ENCODE data around the gene RAB3GAP1.

DNA sequence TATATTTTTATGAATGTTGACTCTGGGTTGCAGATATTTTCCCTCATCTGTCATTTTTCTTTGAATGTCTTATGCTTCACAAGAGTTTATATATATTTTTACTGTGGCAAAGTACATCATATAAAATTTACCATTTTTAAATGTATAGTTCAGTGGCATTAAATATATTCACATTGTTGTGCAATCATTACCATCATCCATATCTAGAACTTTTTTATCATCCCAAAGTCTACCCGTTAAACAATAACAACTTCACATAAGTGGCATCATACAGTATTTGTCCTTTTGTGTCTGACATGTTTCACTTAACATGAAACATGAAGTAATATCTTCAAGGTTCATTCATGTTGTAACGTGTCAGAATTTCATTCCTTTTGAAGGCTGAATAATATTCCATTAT is 24.5 kb downstream of the RAB3GAP1 start:
- TF ChIP-seq, protein P1, sequence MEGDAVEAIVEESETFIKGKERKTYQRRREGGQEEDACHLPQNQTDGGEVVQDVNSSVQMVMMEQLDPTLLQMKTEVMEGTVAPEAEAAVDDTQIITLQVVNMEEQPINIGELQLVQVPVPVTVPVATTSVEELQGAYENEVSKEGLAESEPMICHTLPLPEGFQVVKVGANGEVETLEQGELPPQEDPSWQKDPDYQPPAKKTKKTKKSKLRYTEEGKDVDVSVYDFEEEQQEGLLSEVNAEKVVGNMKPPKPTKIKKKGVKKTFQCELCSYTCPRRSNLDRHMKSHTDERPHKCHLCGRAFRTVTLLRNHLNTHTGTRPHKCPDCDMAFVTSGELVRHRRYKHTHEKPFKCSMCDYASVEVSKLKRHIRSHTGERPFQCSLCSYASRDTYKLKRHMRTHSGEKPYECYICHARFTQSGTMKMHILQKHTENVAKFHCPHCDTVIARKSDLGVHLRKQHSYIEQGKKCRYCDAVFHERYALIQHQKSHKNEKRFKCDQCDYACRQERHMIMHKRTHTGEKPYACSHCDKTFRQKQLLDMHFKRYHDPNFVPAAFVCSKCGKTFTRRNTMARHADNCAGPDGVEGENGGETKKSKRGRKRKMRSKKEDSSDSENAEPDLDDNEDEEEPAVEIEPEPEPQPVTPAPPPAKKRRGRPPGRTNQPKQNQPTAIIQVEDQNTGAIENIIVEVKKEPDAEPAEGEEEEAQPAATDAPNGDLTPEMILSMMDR (IDR thresholded peaks at IDR 0.05): no peak
- no peak for TF ChIP-seq POLR2A (IDR thresholded peaks at IDR 0.05)
